HepG2 (cell line): ENCODE data around the gene PRDM7. TPM values are rescaled to one million over a fixed set of nuclear protein-coding genes. Genes with fewer than 3 reads are reported as not detected.

Source experiments
- ATAC-seq: fragments of 200-7000 bp; cut with Tn5 transposase; 3 replicates; pipeline ENCODE4 v1.9.1; 2020; ENCODE audit warnings: mild to moderate bottlenecking, moderate library complexity
- BruUV-seq: library from RNA; stranded (reverse); fragments of 400-500 nt; replicated peaks from 2 replicates; lab custom pipeline; 2021; lab: Mats Ljungman, UMichigan
- CTCF ChIA-PET: fragments of 300-600 bp; formaldehyde crosslinking; extraction: SDS; loops from one replicate; lab custom pipeline; 2021; ENCODE audit warnings: low total read pairs, inconsistent platforms, low intra/inter-chr PET ratio; lab: Yijun Ruan, JAX
- POLR2A ChIA-PET: fragments of 350-600 bp; sonication (Branson Sonifier 250); formaldehyde crosslinking; loops from one replicate; lab custom pipeline; 2020; ENCODE audit warnings: antibody characterized with exemption, inconsistent platforms; lab: Yijun Ruan, JAX
- DNase-seq: peaks from one replicate; pipeline ENCODE4 v3.0.0-alpha.2; 2015; ENCODE audit warnings: low spot score
- FAIRE-seq: peaks from 3 replicates; lab custom pipeline; 2011; peaks lifted over from hg19 to GRCh38; lab: Jason Lieb, UNC
- H2AFZ ChIP-seq: one replicate; pipeline ENCODE4 v1.6.1; 2011; ENCODE audit warnings: low read length, inconsistent platforms
- H3K27ac ChIP-seq: fragments of 300-600 bp; 3 replicates; pipeline ENCODE4 v1.8.0; 2011; ENCODE audit warnings: mixed run types, mild to moderate bottlenecking, mixed read lengths, low read length, inconsistent platforms; ENCODE audit not compliant: insufficient read depth; ENCODE audit errors: extremely low read length
- H3K27me3 ChIP-seq, 2 experiments: fragments of 200-600 bp in 1 of 2; 2 replicates in 1 of 2; 3 replicates in 1 of 2; pipeline versions ENCODE4 v1.6.0 to v1.8.0; 2011; ENCODE audit warnings: low read length in 2 of 2, mild to moderate bottlenecking in 2 of 2, moderate library complexity in 2 of 2, inconsistent platforms in 1 of 2; ENCODE audit not compliant: insufficient read depth in 2 of 2, control insufficient read depth in 1 of 2
- H3K36me3 ChIP-seq, 2 experiments: fragments of 200-600 bp in 1 of 2; replicated peaks in 1 of 2; 2 replicates in 1 of 2; 3 replicates in 1 of 2; pipeline versions ENCODE4 v1.5.1 to v1.8.0; 2011; ENCODE audit warnings: low read length in 2 of 2, inconsistent platforms in 1 of 2; ENCODE audit not compliant: insufficient read depth in 2 of 2, control insufficient read depth in 1 of 2
- H3K4me1 ChIP-seq: 2 replicates; pipeline ENCODE4 v1.5.1; 2012; ENCODE audit warnings: low read length, inconsistent platforms; ENCODE audit not compliant: insufficient read depth
- H3K4me2 ChIP-seq: 2 replicates; pipeline ENCODE4 v1.6.0; 2011; ENCODE audit warnings: low read depth, low read length, inconsistent platforms
- H3K4me3 ChIP-seq, 3 experiments: fragments of 200-600 bp in 1 of 3; sonication (generic), shearing (Covaris generic) in 1 of 3; replicated peaks in 1 of 3; 2 replicates each; pipeline ENCODE4 v1.5.1; 2011 to 2016; ENCODE audit warnings: low read length in 3 of 3, inconsistent platforms in 2 of 3, low read depth in 2 of 3, mild to moderate bottlenecking in 2 of 3, control low read depth in 1 of 3, mixed read lengths in 1 of 3; ENCODE audit not compliant: insufficient read depth in 1 of 3
- H3K79me2 ChIP-seq: one replicate; pipeline ENCODE4 v1.6.1; 2011; ENCODE audit warnings: low read length, inconsistent platforms; ENCODE audit not compliant: insufficient read depth
- H3K9ac ChIP-seq: 2 replicates; pipeline ENCODE4 v1.6.0; 2011; ENCODE audit warnings: mild to moderate bottlenecking, low read depth, low read length, inconsistent platforms; ENCODE audit not compliant: insufficient read depth
- H3K9me3 ChIP-seq: 2 replicates; pipeline ENCODE4 v1.5.1; 2012; ENCODE audit warnings: mild to moderate bottlenecking, low read length
- H4K20me1 ChIP-seq: 2 replicates; pipeline ENCODE4 v1.6.0; 2011; ENCODE audit warnings: inconsistent platforms, mild to moderate bottlenecking, low read length, moderate library complexity; ENCODE audit not compliant: insufficient read depth
- AGO1 ChIP-seq: fragments of 200-400 bp; formaldehyde crosslinking; IDR thresholded peaks from 2 replicates; pipeline ENCODE4 v1.6.1; 2017; ENCODE audit warnings: mild to moderate bottlenecking, low read depth, low read length, moderate library complexity; ENCODE audit not compliant: poor library complexity, severe bottlenecking
- AGO2 ChIP-seq: fragments of 200-400 bp; formaldehyde crosslinking; optimal IDR thresholded peaks from 2 replicates; pipeline ENCODE3; 2017; ENCODE audit warnings: mild to moderate bottlenecking, low read depth, low read length, moderate library complexity
- ARNT ChIP-seq: fragments of 450-650 bp; IDR thresholded peaks from 2 replicates; pipeline ENCODE4 v1.6.1; 2017
- BRF2 ChIP-seq: sonication (generic); formaldehyde crosslinking; IDR thresholded peaks from 2 replicates; pipeline ENCODE4 v1.8.1; 2022; ENCODE audit warnings: mild to moderate bottlenecking, missing genetic modification reagents
- FLYWCH1 ChIP-seq: sonication (generic); formaldehyde crosslinking; IDR thresholded peaks from 2 replicates; pipeline ENCODE4 v1.8.1; 2023; ENCODE audit warnings: mild to moderate bottlenecking, missing genetic modification reagents
- FOXC1 ChIP-seq: sonication (generic); formaldehyde crosslinking; IDR thresholded peaks from 2 replicates; pipeline ENCODE4 v1.8.0; 2022; ENCODE audit warnings: mild to moderate bottlenecking, missing genetic modification reagents, borderline replicate concordance
- FOXP1 ChIP-seq, 2 experiments: fragments of 450-650 bp in 1 of 2; IDR thresholded peaks; 2 replicates each; pipeline ENCODE4 v1.6.1; 2017 to 2018; ENCODE audit warnings: antibody characterized with exemption in 1 of 2
- HMG20B ChIP-seq: conservative IDR thresholded peaks from 2 replicates; pipeline ENCODE4 v1.6.1; 2016; ENCODE audit warnings: missing genetic modification reagents, missing compliant biosample characterization
- MAF1 ChIP-seq: sonication (generic); formaldehyde crosslinking; IDR thresholded peaks from 2 replicates; pipeline ENCODE4 v1.5.0; 2020; ENCODE audit warnings: missing genetic modification reagents, borderline replicate concordance
- NR0B2 ChIP-seq: sonication (generic); formaldehyde crosslinking; IDR thresholded peaks from 2 replicates; pipeline ENCODE4 v1.4.0; 2020; ENCODE audit warnings: mild to moderate bottlenecking, missing genetic modification reagents
- TEAD3 ChIP-seq: optimal IDR thresholded peaks from 2 replicates; pipeline ENCODE3; 2016; ENCODE audit warnings: borderline replicate concordance
- THAP8 ChIP-seq: sonication (generic); formaldehyde crosslinking; IDR thresholded peaks from 2 replicates; pipeline ENCODE4 v1.5.1; 2020; ENCODE audit warnings: missing genetic modification reagents, mild to moderate bottlenecking, borderline replicate concordance
- ZBTB34 ChIP-seq: sonication (generic); formaldehyde crosslinking; IDR thresholded peaks from 2 replicates; pipeline ENCODE4 v1.8.0; 2022; ENCODE audit warnings: mild to moderate bottlenecking, missing genetic modification reagents
- ZFP36L1 ChIP-seq: sonication (generic); formaldehyde crosslinking; IDR thresholded peaks from 2 replicates; pipeline ENCODE4 v1.8.0; 2022; ENCODE audit warnings: mild to moderate bottlenecking, missing genetic modification reagents, moderate library complexity
- ZNF558 ChIP-seq: sonication (generic); formaldehyde crosslinking; IDR thresholded peaks from 2 replicates; pipeline ENCODE4 v1.9.0; 2022; ENCODE audit warnings: mild to moderate bottlenecking, missing genetic modification reagents, borderline replicate concordance
- ZNF713 ChIP-seq: sonication (generic); formaldehyde crosslinking; IDR thresholded peaks from 2 replicates; pipeline ENCODE4 v1.4.0; 2020; ENCODE audit warnings: mild to moderate bottlenecking, missing genetic modification reagents
- ZNF788 ChIP-seq: sonication (generic); formaldehyde crosslinking; IDR thresholded peaks from 2 replicates; pipeline ENCODE4 v1.5.0; 2020; ENCODE audit warnings: mild to moderate bottlenecking, missing genetic modification reagents, borderline replicate concordance
- ZNF839 ChIP-seq: sonication (generic); formaldehyde crosslinking; IDR thresholded peaks from 2 replicates; pipeline ENCODE4 v1.4.0; 2020; ENCODE audit warnings: missing genetic modification reagents, mild to moderate bottlenecking, borderline replicate concordance
- WGBS: methylation state at CpG from one replicate; pipeline ENCODE4 v1.1.6; 2017; ENCODE audit warnings: low lambda C conversion rate; 5-methylcytosine and 5-hydroxymethylcytosine counted together
- in situ Hi-C: cut with HindIII; loops from 2 replicates; pipeline ENCODE4 v1.10.0; 2017; ENCODE audit warnings: low pct_unique_long_range_greater_than_20kb; ENCODE audit not compliant: extremely low pct_ligation_motif_present
- intact Hi-C: fragments of 100-400 bp; cut with micrococcal nuclease; formaldehyde crosslinking; loops from one replicate; pipeline ENCODE4 v1.10.0; 2022; ENCODE audit not compliant: unreplicated experiment
- polyA plus RNA-seq, 8 experiments: library from polyadenylated mRNA; depleted of rRNA in 3 of 8; stranded (reverse) in 7 of 8; unstranded in 1 of 8; fragments of >200 nt; fragmentation: Illumina TruSeq in 4 of 8; extraction: Trizol in 4 of 8; gene quantifications; 2 replicates each; pipeline versions ENCODE4 v1.2.1 to v1.2.3, GENCODE V29; 2011 to 2016; ENCODE audit warnings: low read depth in 4 of 8, missing spikeins in 1 of 8, mixed read lengths in 1 of 8; ENCODE audit not compliant: insufficient read depth in 1 of 8
- total RNA-seq, 5 experiments: library from RNA; depleted of rRNA; stranded (reverse); fragments of >200 nt; fragmentation: Illumina TruSeq; extraction: Trizol; gene quantifications; 2 replicates each; pipeline ENCODE4 v1.2.3, GENCODE V29; 2016; ENCODE audit warnings: low read depth in 1 of 5

The PRDM7 gene
- total and polyA plus RNA-seq, 2 of the 13 experiments (the other 11 are each of a cell fraction or from before 2014, with no cell fraction given), result not detected

- POLR2A ChIA-PET, result interaction anchor here (2.0 kb wide), 1 partner anchor 11 kb away, joined by 6 read pairs; no protein-coding TSS in a partner anchor
- ATAC-seq (peak; percentile 7), FAIRE-seq (no peak), DNase-seq (no peak)
- Histone ChIP-seq H3K36me3 (peaks cover 0 to under 1% of the 10 kb centered on the region in 2 experiments; a peak in 1 of 5 replicates), H3K27ac (peak overlapping the region; percentile 35), H3K4me2 (no peak overlapping the region), H3K4me3 (no peak overlapping the region), H3K27me3 (no peaks in the 10 kb centered on the region), H2AFZ (no peak overlapping the region), H3K9me3 (no peaks in the 10 kb centered on the region), H4K20me1 (no peaks in the 10 kb centered on the region), H3K9ac (no peak overlapping the region), H3K79me2 (no peaks in the 10 kb centered on the region), H3K4me1 (peaks cover 30% of the 10 kb centered on the region)
- 93% methylated on average over 12 of the region's 22 CpGs for WGBS
- intact Hi-C loops, result no loop called here
- no TSS peak for BruUV-seq
- in situ Hi-C loops, result no loop called here
- CTCF ChIA-PET, result no interaction called here
- TF ChIP-seq ZNF788 (CRISPR knock-in tag) (0 out of 2 replicates have a peak, but pooled peaks have one; percentile 16), NR0B2 (CRISPR knock-in tag) (peak; percentile 62; the same call in 1 of the 2 replicates), ZFP36L1 (CRISPR knock-in tag) (no peak), ARNT (no peak), ZBTB34 (CRISPR knock-in tag) (no peak), BRF2 (no peak), HMG20B (CRISPR knock-in tag) (no peak), FLYWCH1 (CRISPR knock-in tag) (no peak), THAP8 (no peak), TEAD3 (CRISPR knock-in tag) (no peak), FOXP1 (IDR thresholded peaks at IDR 0.05) (no peak), FOXP1 (CRISPR knock-in tag; IDR thresholded peaks at IDR 0.05) (no peak), FOXC1 (CRISPR knock-in tag) (0 out of 2 replicates have a peak, but pooled peaks have one; percentile 16), ZNF713 (no peak), AGO2 (peak; percentile 69), MAF1 (CRISPR knock-in tag) (0 out of 2 replicates have a peak, but pooled peaks have one; percentile 29), ZNF558 (CRISPR knock-in tag) (0 out of 2 replicates have a peak, but pooled peaks have one; percentile 17), AGO1 (peak; percentile 59), ZNF839 (CRISPR knock-in tag) (no peak)
Measured at GRCh38 chr16:90009172-90009899, 67.8 kb downstream of the PRDM7 start.
